Activated T-helper 2 cell treated with anti-CD3 and anti-CD28 coated beads, Interferon-gamma antibody, Interleukin-2, Interleukin-4, amounts not matched to agents 10 μg/mL and 5 μg/mL and 100 μg/mL, durations not matched to agents 14 hours and 24 hours and 36 hours (primary cell): Measurements from ENCODE around the gene GALK2. TPM values are rescaled to one million over a fixed set of nuclear protein-coding genes. Genes with fewer than 3 reads are reported as not detected.
A peak's percentile ranks its signal among the peaks of the same experiment; 100 is the strongest.

Experiments used
- DNase-seq: peaks from one replicate; pipeline ENCODE4 v3.0.0; 2021; ENCODE audit warnings: low spot score
- H3K27ac Mint-ChIP-seq: one replicate; pipeline ENCODE4 v1.8.0; 2021; ENCODE audit warnings: mixed read lengths
- H3K27me3 Mint-ChIP-seq: one replicate; pipeline ENCODE4 v1.8.0; 2021; ENCODE audit warnings: low read depth, mixed read lengths
- H3K36me3 Mint-ChIP-seq: one replicate; pipeline ENCODE4 v1.8.0; 2021; ENCODE audit warnings: low read depth, mixed read lengths
- H3K4me1 Mint-ChIP-seq: one replicate; pipeline ENCODE4 v1.8.0; 2021; ENCODE audit warnings: low read depth, mixed read lengths
- H3K4me3 Mint-ChIP-seq: one replicate; pipeline ENCODE4 v1.8.0; 2021; ENCODE audit warnings: low read depth, mild to moderate bottlenecking, moderate library complexity, mixed read lengths
- H3K9me3 Mint-ChIP-seq: one replicate; pipeline ENCODE4 v1.8.0; 2021; ENCODE audit warnings: mixed read lengths
- intact Hi-C: fragments of 100-400 bp; cut with micrococcal nuclease; formaldehyde crosslinking; loops from one replicate; pipeline ENCODE4 v1.15.1; 2023
- total RNA-seq: library from RNA; stranded (reverse); gene quantifications from 2 replicates; pipeline ENCODE4 v1.2.3, GENCODE V29; 2022

Gene GALK2
- total RNA-seq, 1 donor from 2014 or later, result 33.3 TPM

DNA sequence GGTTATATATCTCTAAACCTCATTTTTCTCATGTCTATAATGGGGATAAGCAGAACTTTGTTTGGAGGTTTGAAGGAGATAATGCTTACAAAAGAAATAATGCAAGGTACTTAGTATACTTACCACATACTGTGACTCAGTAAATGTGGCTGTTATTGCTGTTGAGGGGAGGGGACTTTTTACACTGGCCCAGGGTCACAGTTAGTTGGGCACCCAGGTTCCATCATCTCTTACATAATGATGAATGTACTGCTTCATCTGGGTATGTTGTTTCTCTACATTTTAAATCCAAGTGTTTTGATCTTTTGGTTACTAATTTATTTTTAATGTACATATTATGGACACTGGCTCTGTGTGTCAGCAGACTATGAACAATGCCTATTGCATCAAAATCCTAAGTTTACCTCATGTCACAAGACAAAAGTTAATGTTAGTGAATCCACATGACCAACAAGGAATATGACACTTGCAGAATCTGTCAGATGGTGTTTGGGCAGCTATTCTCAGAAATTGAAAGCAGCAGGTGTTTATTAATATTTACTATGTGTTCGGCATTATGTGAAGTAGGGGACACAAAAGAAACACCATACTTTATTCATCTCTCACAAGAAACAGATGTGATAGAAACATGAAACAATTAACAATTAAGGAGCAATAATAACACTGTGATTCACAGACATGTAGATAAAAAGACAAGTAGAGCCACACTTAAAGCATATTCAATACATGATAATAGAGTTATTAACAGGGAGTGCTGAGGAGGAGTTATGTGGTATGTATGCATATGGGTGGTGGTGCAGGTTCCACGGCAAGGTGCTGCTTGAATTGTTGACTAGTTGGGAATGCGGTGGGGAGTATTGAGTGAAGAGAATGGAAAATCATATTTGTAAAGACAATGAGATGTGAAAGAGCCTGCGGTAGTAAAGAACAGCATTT is 109.7 kb downstream of the GALK2 start:
- Mint-ChIP-seq H3K27me3 (no peaks in the 10 kb centered on the region), H3K36me3 (peaks cover 22% of the 10 kb centered on the region), H3K27ac (no peak overlapping the region), H3K4me3 (no peak overlapping the region), H3K9me3 (peaks cover under 1% of the 10 kb centered on the region), H3K4me1 (peaks cover 2% of the 10 kb centered on the region)
- DNase-seq, result no peak
- intact Hi-C loops, result no loop called here

DNA sequence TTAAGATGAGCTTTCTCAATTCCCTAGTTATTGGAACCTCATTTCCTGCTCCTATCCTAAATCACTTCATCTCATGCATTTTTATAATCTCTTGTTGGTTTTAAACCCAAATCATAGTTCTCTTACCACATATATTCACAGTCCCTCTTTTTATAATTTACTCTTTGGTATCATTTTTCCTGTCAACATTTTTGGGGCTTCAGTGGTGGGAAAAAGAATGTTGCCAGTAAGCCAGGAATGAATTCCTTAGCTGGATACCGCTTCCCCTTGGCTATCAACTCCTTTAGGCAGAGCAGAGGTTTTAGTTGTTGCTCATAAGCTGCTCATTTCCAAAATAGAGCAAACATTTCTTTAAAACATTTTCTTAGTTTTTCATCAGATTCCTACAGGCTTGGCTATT is 112.3 kb downstream of the GALK2 start:
- no peaks in the 10 kb centered on the region for H3K27me3 Mint-ChIP-seq
- intact Hi-C loops, result no loop called here
- H3K9me3 Mint-ChIP-seq, result peaks cover 7% of the 10 kb centered on the region
- H3K4me1 Mint-ChIP-seq, result peaks cover 20% of the 10 kb centered on the region
- no peak overlapping the region for H3K4me3 Mint-ChIP-seq
- peaks cover 37% of the 10 kb centered on the region for H3K36me3 Mint-ChIP-seq
- no peak overlapping the region for H3K27ac Mint-ChIP-seq
- no peak for DNase-seq

DNA sequence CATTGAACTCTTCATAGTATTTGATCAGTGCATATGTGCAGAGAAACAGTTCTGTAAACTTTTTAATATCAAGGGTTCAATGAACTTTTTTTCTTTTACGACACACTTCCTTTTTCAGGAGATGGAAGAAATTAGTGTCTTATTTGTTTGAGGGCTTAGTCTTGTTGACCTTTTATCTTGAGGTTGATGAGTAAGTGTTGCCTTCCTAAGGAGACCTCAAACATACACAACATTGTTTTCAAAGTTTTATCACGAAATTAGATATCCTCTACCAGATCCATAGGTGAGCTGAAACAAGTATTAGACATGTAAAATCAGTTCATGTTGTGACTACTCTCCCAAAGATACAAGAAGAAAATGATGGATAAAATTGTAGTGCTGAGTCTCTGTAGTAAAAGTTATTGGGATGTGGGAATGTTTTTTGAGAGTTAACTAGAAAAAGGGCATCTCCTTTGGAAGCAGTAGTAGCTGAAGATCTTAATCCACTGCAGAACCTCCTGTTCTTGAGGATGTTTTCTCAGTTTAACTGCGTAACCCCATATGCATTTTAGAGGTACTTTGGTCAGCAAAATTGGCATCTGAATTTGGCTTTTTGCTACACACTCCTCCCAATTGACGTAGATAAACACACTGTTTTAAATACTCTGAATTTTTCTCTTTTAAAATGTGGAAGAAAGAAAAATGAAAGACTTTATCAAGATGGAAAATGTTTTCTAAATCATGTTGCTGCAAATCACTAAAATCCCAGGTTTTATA is 116.8 kb downstream of the GALK2 start:
- no peak for DNase-seq
- H3K36me3 Mint-ChIP-seq, result peaks cover 54% of the 10 kb centered on the region
- peaks cover 34% of the 10 kb centered on the region for H3K4me1 Mint-ChIP-seq
- H3K27ac Mint-ChIP-seq, result peak overlapping the region; percentile 73
- H3K27me3 Mint-ChIP-seq, result no peaks in the 10 kb centered on the region
- H3K9me3 Mint-ChIP-seq, result peaks cover 7% of the 10 kb centered on the region
- intact Hi-C loops, result loop anchor here (5.0 kb wide), 1 partner anchor 335 kb away; the partner anchor contains the start of genes DTWD1 and FAM227B
- no peak overlapping the region for H3K4me3 Mint-ChIP-seq

DNA sequence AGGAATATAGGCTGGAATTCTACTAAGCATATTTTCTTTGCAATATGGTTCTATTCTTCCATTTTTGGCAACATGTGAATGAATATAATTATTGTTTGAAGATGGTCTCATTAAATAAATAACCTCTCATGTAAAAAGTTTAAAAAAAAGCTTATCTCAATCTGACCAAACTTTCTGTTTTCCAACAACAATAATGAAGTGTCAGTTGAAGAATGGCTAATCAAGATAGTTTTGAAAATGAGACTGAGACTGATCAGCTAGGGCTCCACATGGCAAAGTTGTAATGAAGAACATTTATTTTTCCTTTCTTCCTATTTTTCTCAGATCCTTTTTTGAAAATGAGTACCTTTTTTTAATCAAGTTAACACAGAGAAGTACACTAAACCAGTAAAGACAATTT is 117.4 kb downstream of the GALK2 start:
- peaks cover 7% of the 10 kb centered on the region for H3K9me3 Mint-ChIP-seq
- intact Hi-C loops, result loop anchor here (5.0 kb wide), 1 partner anchor 335 kb away; the partner anchor contains the start of genes DTWD1 and FAM227B
- no peaks in the 10 kb centered on the region for H3K27me3 Mint-ChIP-seq
- DNase-seq, result no peak
- peaks cover 34% of the 10 kb centered on the region for H3K4me1 Mint-ChIP-seq
- peaks cover 59% of the 10 kb centered on the region for H3K36me3 Mint-ChIP-seq
- peak overlapping the region; percentile 56 for H3K27ac Mint-ChIP-seq
- no peak overlapping the region for H3K4me3 Mint-ChIP-seq

DNA sequence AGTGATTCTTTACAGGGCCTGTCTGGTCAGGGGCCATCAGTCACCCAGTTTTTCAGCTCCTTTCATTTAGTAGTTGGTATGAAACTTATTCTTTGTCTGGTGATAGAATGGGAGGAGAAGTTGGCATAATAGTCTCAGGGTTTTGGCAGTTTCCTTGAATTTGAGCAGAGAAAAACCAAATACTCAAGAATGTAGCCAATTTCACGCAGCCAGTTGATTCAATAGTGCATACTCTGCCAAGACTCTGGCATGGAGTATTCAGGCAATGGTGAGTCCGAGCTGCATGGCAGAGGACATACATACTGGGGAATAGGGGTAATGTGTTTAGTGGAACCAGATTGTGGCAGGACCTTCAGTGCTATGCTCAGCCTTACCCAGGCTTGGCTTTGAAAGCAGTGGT is 118.3 kb downstream of the GALK2 start:
- no peaks in the 10 kb centered on the region for H3K27me3 Mint-ChIP-seq
- peaks cover 61% of the 10 kb centered on the region for H3K36me3 Mint-ChIP-seq
- intact Hi-C loops, result loop anchor here (5.0 kb wide), 1 partner anchor 334 kb away; the partner anchor contains the start of genes DTWD1 and FAM227B
- H3K9me3 Mint-ChIP-seq, result peaks cover 7% of the 10 kb centered on the region
- no peak for DNase-seq
- H3K4me3 Mint-ChIP-seq, result no peak overlapping the region
- H3K4me1 Mint-ChIP-seq, result peaks cover 34% of the 10 kb centered on the region
- peak overlapping the region; percentile 56 for H3K27ac Mint-ChIP-seq

DNA sequence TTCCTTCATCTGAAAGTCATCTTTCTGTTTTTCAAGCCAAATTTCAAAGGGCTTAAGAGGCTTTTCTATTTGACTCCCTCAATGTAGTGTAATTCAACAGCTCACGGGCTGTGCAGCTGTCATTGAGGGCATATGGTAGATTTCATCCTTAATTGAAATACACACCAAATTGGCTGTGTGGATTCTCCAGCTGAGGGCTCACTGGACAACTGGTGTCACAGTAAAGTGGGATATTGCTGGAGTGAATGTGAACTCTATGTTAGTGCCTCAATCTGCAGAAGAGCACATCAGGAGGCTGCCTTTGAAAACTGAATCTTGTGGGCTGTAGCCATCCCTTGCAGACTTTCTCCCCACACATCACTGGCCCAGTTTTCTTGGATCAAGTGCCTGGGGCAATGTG is 120.1 kb downstream of the GALK2 start:
- peaks cover 33% of the 10 kb centered on the region for H3K4me1 Mint-ChIP-seq
- peaks cover 59% of the 10 kb centered on the region for H3K36me3 Mint-ChIP-seq
- intact Hi-C loops, result no loop called here
- H3K27ac Mint-ChIP-seq, result no peak overlapping the region
- DNase-seq, result no peak
- no peak overlapping the region for H3K4me3 Mint-ChIP-seq
- H3K27me3 Mint-ChIP-seq, result no peaks in the 10 kb centered on the region
- H3K9me3 Mint-ChIP-seq, result peaks cover 3% of the 10 kb centered on the region

DNA sequence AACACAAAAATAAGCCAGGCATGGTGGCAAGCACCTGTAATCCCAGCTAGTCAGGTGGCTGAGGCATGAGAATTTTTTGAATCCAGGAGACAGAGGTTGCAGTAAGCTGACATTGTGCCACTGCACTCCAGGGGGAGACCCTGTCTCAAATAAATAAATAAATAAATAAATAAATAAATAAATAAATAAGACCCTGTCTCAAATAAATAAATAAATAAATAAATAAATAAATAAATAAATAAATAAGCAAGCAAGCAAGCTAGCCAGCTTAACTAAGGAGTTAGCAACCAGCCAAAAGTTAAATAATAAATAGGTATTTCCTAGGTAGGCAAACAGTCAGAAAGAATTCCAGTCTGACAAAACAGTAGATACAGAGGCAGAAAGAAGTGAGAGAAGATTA is 123.9 kb downstream of the GALK2 start:
- Mint-ChIP-seq H3K27me3 (no peaks in the 10 kb centered on the region), H3K4me3 (no peak overlapping the region), H3K4me1 (no peaks in the 10 kb centered on the region), H3K27ac (no peak overlapping the region), H3K9me3 (peaks cover 5% of the 10 kb centered on the region), H3K36me3 (peaks cover 67% of the 10 kb centered on the region)
- intact Hi-C loops, result no loop called here
- no peak for DNase-seq

DNA sequence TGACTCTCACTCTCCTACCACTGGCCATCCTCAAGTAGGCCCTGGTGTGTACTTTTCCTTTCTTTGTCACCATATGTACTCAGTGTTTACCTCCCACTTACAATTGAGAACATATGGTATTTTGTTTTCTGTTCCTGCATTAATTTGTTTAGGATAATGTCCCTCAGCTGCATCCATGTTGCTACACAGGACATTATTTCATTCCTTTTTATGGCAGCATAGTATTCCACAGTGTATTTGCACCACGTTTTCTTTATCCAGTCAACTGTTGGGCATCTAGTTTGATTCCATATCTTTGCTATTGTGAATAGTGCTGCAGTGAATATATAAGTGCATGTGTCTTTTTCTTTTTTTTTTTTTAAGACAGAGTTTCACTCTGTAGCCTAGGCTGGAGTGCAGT is 126.2 kb downstream of the GALK2 start:
- Mint-ChIP-seq H3K27me3 (no peaks in the 10 kb centered on the region), H3K27ac (no peak overlapping the region), H3K4me3 (no peak overlapping the region), H3K9me3 (peaks cover 9% of the 10 kb centered on the region), H3K36me3 (peaks cover 69% of the 10 kb centered on the region), H3K4me1 (peaks cover 4% of the 10 kb centered on the region)
- DNase-seq, result no peak
- intact Hi-C loops, result no loop called here

DNA sequence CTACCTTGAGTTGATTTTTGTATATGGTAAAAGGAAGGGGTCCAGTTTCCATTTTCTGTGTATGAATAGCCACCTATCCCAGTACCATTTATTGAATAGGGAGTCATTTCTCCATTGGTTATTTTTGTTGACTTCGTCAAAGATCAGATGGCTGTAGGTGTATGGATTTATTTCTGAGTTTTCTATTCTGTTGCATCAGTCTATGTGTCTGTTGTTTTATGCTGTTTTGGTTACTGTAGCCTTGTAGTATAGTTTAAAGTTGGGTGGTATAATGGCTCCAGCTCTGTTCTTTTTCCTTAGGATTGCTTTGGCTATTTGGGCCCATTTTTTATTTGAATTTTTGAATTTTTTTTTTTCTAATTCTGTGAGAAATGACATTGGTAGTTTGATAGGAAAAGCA is 127.5 kb downstream of the GALK2 start:
- intact Hi-C loops, result no loop called here
- H3K9me3 Mint-ChIP-seq, result peaks cover 9% of the 10 kb centered on the region
- H3K4me1 Mint-ChIP-seq, result peaks cover 4% of the 10 kb centered on the region
- H3K4me3 Mint-ChIP-seq, result no peak overlapping the region
- H3K27ac Mint-ChIP-seq, result no peak overlapping the region
- no peaks in the 10 kb centered on the region for H3K27me3 Mint-ChIP-seq
- peaks cover 63% of the 10 kb centered on the region for H3K36me3 Mint-ChIP-seq
- DNase-seq, result no peak

DNA sequence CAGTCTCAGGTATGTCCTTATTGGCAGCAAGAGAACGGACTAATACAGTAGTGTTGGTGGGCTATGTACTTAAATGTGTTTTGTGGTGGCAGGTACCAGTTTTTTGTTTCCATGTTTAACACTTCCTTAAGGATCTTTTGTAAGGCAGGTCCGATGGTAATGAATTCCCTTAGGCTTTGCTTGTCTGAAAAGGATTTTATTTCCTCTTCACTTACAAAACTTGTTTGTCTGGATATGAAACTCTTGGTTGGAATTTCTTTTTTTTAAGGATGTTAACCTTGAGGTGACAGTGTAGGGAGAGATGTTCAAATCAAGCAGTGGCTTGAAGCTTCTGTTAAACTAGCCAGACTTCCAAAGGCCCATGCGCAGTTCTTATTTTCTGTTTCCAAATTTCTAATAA is 130.8 kb downstream of the GALK2 start:
- Mint-ChIP-seq H3K4me3 (no peak overlapping the region), H3K9me3 (peaks cover 9% of the 10 kb centered on the region), H3K27me3 (no peaks in the 10 kb centered on the region), H3K36me3 (peaks cover 54% of the 10 kb centered on the region), H3K27ac (no peak overlapping the region), H3K4me1 (peaks cover 5% of the 10 kb centered on the region)
- no peak for DNase-seq
- intact Hi-C loops, result no loop called here

DNA sequence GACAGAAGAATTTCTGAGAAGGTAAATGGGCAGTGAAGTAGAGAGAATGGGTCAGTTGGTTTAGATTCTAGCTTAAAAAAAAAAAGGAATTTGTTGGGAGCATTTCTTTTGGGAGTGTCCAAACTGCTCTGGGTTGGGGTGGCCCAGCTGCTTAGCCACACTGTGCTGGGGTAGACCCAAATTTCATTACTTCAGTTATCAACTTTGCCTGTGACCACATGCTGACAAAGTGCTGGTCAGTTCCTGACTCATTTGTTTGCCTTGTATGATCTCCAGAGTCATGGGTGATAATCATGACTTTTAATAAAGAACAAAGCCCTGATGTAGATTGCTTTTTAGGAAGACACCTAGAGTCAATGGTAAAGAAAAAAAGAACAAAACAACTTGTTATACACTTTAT is 131.5 kb downstream of the GALK2 start:
- peaks cover 5% of the 10 kb centered on the region for H3K4me1 Mint-ChIP-seq
- intact Hi-C loops, result no loop called here
- peaks cover 9% of the 10 kb centered on the region for H3K9me3 Mint-ChIP-seq
- H3K36me3 Mint-ChIP-seq, result peaks cover 49% of the 10 kb centered on the region
- H3K27ac Mint-ChIP-seq, result no peak overlapping the region
- H3K4me3 Mint-ChIP-seq, result no peak overlapping the region
- DNase-seq, result no peak
- H3K27me3 Mint-ChIP-seq, result no peaks in the 10 kb centered on the region

DNA sequence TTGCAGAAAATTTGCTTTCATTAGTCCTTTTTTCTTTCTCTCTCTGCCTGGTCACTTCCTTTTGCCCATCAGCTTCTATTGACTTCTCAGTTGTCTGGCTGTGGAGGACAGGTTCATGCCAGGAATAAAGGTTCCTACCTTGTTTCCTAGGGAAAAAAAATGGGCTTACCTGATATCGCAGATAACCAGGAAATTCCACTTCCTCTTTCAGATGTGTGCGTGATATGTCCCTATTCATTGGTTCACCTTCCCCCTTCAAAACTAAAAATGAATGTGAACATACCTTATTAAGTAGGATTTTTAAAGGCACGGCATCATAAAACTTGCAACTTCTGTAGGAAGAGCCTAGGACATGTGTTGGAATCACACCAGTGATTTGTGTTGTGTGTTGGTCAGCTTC is 133.0 kb downstream of the GALK2 start:
- Mint-ChIP-seq H3K4me1 (peaks cover 5% of the 10 kb centered on the region), H3K9me3 (peaks cover 4% of the 10 kb centered on the region), H3K27me3 (no peaks in the 10 kb centered on the region), H3K36me3 (peaks cover 37% of the 10 kb centered on the region), H3K4me3 (no peak overlapping the region), H3K27ac (no peak overlapping the region)
- DNase-seq, result no peak
- intact Hi-C loops, result no loop called here

DNA sequence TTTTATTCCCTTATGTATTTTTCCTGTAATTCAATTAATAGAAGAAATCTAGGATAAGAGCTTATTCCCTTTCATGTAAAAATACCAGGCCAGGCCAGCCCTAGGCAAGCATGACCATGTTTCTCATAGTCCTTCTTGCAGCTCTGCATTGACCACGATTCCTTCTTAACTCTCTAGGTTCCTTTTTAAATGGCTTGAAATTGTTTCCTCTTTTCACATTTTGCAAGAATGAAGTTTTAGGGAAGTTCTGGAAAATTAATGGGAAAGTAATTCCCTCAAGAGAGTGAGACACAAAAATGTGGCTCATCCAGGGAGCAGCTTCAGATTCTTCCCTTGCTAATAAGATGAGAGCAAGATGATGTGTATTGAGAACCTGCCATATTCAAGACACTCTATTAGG is 136.5 kb downstream of the GALK2 start:
- Mint-ChIP-seq H3K27me3 (no peaks in the 10 kb centered on the region), H3K36me3 (peaks cover 29% of the 10 kb centered on the region), H3K4me3 (no peak overlapping the region)

More for the DNA sequence above, 136.5 kb downstream of the GALK2 start:
- intact Hi-C loops, result no loop called here
- no peak overlapping the region for H3K27ac Mint-ChIP-seq
- no peak for DNase-seq
- no peaks in the 10 kb centered on the region for H3K9me3 Mint-ChIP-seq
- H3K4me1 Mint-ChIP-seq, result peaks cover 2% of the 10 kb centered on the region
